ENCODE results near the gene PLVAP. TPM values are rescaled to one million over a fixed set of nuclear protein-coding genes. Genes with fewer than 3 reads are reported as not detected.
A peak's percentile ranks its signal among the peaks of the same experiment; 100 is the strongest.

The PLVAP gene
- total RNA-seq, 1 experiment from 2014 or later = not detected

GRCh38 chr19:17309965-17310461 is 67.1 kb downstream of the PLVAP start:
- no peaks in the 10 kb centered on the region for H3K9me3 Mint-ChIP-seq
- H3K27ac Mint-ChIP-seq = peak overlapping the region; percentile 95
- H3K27me3 Mint-ChIP-seq (ENCODE audit: low read depth) = no peaks in the 10 kb centered on the region
- ATAC-seq = no peak
- H3K36me3 Mint-ChIP-seq = peaks cover 12% of the 10 kb centered on the region
- CTCF ChIA-PET = interaction anchor here (0.6 to 3.1 kb wide), 8 partner anchors 12 to 868 kb away, joined by 3 to 35 read pairs (median 6); no protein-coding TSS in a partner anchor
- TF ChIP-seq NR1H2 (CRISPR knock-in tag; IDR thresholded peaks at IDR 0.05) = no peak
- no peak for TF ChIP-seq ZNF396 (CRISPR knock-in tag; IDR thresholded peaks at IDR 0.05; ENCODE audit: borderline replicate concordance)
- TF ChIP-seq SMAD4 (CRISPR knock-in tag; IDR thresholded peaks at IDR 0.05) = no peak
- TF ChIP-seq ATF6 (CRISPR knock-in tag; IDR thresholded peaks at IDR 0.05) = no peak
- no peak for TF ChIP-seq ELF4 (CRISPR knock-in tag; IDR thresholded peaks at IDR 0.05; ENCODE audit: low read depth)
- no peak for TF ChIP-seq CREB1 (CRISPR knock-in tag; IDR thresholded peaks at IDR 0.05)
- TF ChIP-seq NFATC4 (CRISPR knock-in tag; IDR thresholded peaks at IDR 0.05) = no peak
- no peak for TF ChIP-seq HMGA2 (CRISPR knock-in tag; IDR thresholded peaks at IDR 0.05)
- TF ChIP-seq ZNF423 (CRISPR knock-in tag; IDR thresholded peaks at IDR 0.05) = no peak
- TF ChIP-seq RORB (CRISPR knock-in tag; IDR thresholded peaks at IDR 0.05) = no peak
- TF ChIP-seq HMGXB4 (CRISPR knock-in tag; IDR thresholded peaks at IDR 0.05) = no peak
- no peak for TF ChIP-seq ZNF121 (CRISPR knock-in tag; IDR thresholded peaks at IDR 0.05)
- no peak for TF ChIP-seq ATF3 (CRISPR knock-in tag; conservative IDR thresholded peaks at IDR 0.05)
- TF ChIP-seq TEAD4 (CRISPR knock-in tag; IDR thresholded peaks at IDR 0.05) = no peak
- no peak for TF ChIP-seq ESRRA (CRISPR knock-in tag; IDR thresholded peaks at IDR 0.05; ENCODE audit: borderline replicate concordance)
- TF ChIP-seq SMAD3 (CRISPR knock-in tag; IDR thresholded peaks at IDR 0.05; ENCODE audit: borderline replicate concordance) = no peak
- no peak for TF ChIP-seq EMX1 (CRISPR knock-in tag; IDR thresholded peaks at IDR 0.05)
- H3K4me3 Mint-ChIP-seq = peak overlapping the region; percentile 88
- H3K4me1 Mint-ChIP-seq = peaks cover 25% of the 10 kb centered on the region
- POLR2A ChIA-PET = interaction anchor here (1.4 to 2.4 kb wide), 6 partner anchors 11 to 95 kb away, joined by 5 to 10 read pairs (median 8); partner anchors contain the start of gene USE1
- DNase-seq (ENCODE audit: low spot score) = no peak

- Mint-ChIP-seq H3K4me3 (peak within 1 kb of the TSS; percentile 89), H3K4me1 (peaks cover 31% of the 10 kb centered on the region), H3K27me3 (ENCODE audit: low read depth) (no peaks in the 10 kb centered on the region), H3K9me3 (no peaks in the 10 kb centered on the region), H3K27ac (peak within 1 kb of the TSS; percentile 95), H3K36me3 (peaks cover 8% of the 10 kb centered on the region)
- ChIA-PET CTCF (interaction anchor here (0.6 to 3.1 kb wide), 21 partner anchors 12 to 868 kb away, joined by 3 to 35 read pairs (median 4); partner anchors contain the start of genes BABAM1, MVB12A and OCEL1), POLR2A (interaction anchor here (0.5 to 2.4 kb wide), 14 partner anchors 12 to 185 kb away, joined by 3 to 10 read pairs (median 5); partner anchors contain the start of genes ANO8, BABAM1 and USE1)
- TF ChIP-seq KAT7 (CRISPR knock-in tag; IDR thresholded peaks at IDR 0.05; ENCODE audit: borderline replicate concordance) (0 out of 2 replicates have a peak, but pooled peaks have one; percentile 48), SP1 (CRISPR knock-in tag; conservative IDR thresholded peaks at IDR 0.05) (peak; percentile 97), NR2C2 (CRISPR knock-in tag; IDR thresholded peaks at IDR 0.05) (peak; percentile 97), E2F4 (CRISPR knock-in tag; IDR thresholded peaks at IDR 0.05; ENCODE audit: borderline replicate concordance, low read depth) (no peak), FOXK1 (CRISPR knock-in tag; IDR thresholded peaks at IDR 0.05) (peak; percentile 82), FOXP4 (CRISPR knock-in tag; IDR thresholded peaks at IDR 0.05) (0 out of 2 replicates have a peak, but pooled peaks have one; percentile 33), GABPB1 (CRISPR knock-in tag; IDR thresholded peaks at IDR 0.05) (peak; percentile 61; the same call in 1 of the 2 replicates), ETV6 (CRISPR knock-in tag; IDR thresholded peaks at IDR 0.05) (peak; percentile 28; the same call in 1 of the 2 replicates), ZNF671 (CRISPR knock-in tag; IDR thresholded peaks at IDR 0.05) (no peak), NFYB (CRISPR knock-in tag; conservative IDR thresholded peaks at IDR 0.05; ENCODE audit: low read depth) (peak; percentile 100)
- peak; percentile 85 for ATAC-seq
- peak; percentile 100 for DNase-seq (ENCODE audit: low spot score)
Measured at GRCh38 chr19:17309198-17309964, 67.8 kb downstream of the PLVAP start, which contains the start of gene DDA1. DDA1 (plus strand) TSS chr19:17309563; CDS start chr19:17309655, 92 bp downstream.
